ENCODE measurements around the gene IGLL5. TPM values are rescaled to one million over a fixed set of nuclear protein-coding genes. Genes with fewer than 3 reads are reported as not detected.

The IGLL5 gene
- total and polyA plus RNA-seq, 5 donors: 0.65 to 0.97 TPM; not detected in 3

DNA sequence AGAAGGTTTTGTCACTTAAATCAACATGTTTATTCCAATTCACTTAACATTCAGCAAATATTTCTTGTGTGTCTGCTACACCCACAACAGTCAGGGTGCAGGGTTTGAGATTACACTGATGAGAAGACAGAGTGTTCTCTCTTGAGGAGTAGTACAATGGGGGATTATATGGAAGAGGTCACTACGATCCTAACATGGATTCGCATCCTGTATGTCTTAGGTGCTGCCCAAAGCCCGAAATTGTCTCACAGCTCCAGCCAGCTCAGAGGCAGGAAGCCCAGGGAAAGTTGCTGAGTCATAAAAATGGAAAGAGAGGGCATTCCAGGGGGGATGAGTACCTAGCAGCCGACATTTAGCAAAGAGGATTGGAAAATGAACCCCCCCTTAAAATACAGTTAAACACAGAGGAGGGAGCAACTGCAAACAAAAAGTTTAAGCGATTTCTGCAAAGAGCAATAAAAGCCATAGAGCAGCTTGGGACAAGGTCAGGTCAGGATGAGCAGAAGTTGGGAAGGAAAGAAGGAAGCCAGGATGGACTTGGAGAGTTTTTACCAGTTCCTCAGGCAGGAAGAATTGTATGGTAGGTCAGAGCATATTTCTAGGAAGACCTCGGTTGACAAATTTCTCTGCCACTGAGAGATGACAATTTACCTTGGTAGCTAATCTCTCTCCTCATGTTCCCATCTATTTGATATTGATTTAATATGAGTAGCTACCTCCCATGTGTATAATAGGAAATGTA is 49.5 kb downstream of the IGLL5 start:
- Histone ChIP-seq H3K4me3 (ENCODE audit: low read length) (no peak overlapping the region), H3K9me3 (ENCODE audit: control insufficient read depth, low read length) (no peaks in the 10 kb centered on the region), H3K27ac (ENCODE audit: low read length) (no peak overlapping the region), H3K4me1 (ENCODE audit: control insufficient read depth, insufficient read depth, low read length) (no peaks in the 10 kb centered on the region), H3K27me3 (ENCODE audit: control insufficient read depth, insufficient read depth) (no peaks in the 10 kb centered on the region)
- DNase-seq (no peak), ATAC-seq (no peak)
- intact Hi-C loops (cut with DNase I): no loop called here
- 74% methylated on average over 6 of the region's 6 CpGs for WGBS

DNA sequence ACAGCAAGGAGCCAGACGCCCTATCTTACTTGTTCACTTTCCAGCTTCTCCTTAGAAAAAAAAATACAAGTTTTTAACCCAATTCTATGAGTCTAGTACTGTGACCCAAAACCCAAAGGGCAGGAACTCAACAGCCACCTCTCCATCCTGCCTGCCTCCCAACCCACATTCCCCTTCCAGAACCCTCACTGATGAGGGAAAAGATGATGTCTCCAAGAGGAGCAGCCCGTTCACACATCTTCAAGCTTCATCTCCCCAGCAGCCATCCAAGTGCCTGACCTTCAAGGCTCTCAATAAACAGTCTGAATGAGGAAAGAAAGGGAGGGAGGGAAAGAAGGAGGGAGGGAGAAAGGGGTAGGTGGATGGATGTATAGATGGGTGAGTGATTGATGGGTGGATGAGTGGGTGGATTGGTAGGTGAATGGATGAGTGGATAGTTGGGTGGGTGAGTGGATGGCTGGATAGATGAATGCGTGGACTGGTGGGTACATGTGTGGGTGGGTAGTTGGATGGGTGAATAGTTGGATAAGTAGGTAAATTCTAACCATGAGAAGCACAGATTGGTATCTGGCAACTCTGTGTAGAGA is 50.4 kb downstream of the IGLL5 start:
- WGBS: 83% methylated on average over 3 of the region's 3 CpGs
- H3K9me3 ChIP-seq (ENCODE audit: control insufficient read depth, low read length): no peaks in the 10 kb centered on the region
- no peak for DNase-seq
- H3K4me1 ChIP-seq (ENCODE audit: control insufficient read depth, insufficient read depth, low read length): no peaks in the 10 kb centered on the region
- no peaks in the 10 kb centered on the region for H3K27me3 ChIP-seq (ENCODE audit: control insufficient read depth, insufficient read depth)
- intact Hi-C loops (cut with DNase I): no loop called here
- H3K4me3 ChIP-seq (ENCODE audit: low read length): no peak overlapping the region
- no peak for ATAC-seq
- no peak overlapping the region for H3K27ac ChIP-seq (ENCODE audit: low read length)

DNA sequence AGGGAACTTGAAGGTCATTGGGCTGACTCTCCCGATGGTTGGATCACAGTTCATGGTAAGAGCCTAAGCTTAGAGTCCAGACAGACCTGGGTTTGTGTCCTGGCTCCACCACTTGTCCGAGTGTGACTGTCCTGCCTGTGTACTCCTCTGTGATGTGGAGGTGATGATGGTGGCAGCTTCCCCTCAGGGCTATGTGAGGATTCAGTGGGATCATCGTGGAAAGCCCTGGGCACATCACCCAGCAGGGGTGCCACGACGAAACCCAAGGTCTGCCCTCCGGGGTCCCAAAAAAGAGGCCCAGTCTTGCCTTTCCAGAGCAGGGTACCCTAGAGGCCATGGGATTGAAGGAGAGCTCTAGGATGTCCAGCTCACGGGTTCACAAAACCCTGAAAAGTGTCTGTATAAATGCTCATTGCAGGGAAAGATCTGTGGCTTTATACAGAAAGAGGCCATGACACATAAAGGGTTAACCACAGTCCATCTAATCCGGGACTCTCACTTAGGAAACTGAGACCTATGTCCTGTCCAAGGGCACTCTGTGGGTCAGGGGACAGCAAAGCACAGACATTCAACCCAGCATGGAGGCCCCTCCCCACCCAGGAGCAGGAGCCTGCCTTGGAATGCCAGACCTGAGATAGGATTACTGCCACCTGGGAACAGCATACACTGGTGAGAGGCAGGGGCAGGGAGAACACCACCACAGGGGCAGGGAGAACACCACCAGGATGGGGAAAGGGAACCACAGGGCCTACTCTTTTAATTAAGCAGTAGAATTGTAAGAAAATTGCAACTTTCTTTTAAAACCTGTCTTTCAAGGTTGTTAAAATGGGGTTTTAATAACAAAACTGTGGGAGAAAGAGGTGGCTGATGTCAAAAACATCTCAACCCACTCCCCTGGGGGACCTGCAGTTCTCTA is 51.3 kb downstream of the IGLL5 start:
- intact Hi-C loops (cut with DNase I): no loop called here
- Histone ChIP-seq H3K27me3 (ENCODE audit: control insufficient read depth, insufficient read depth) (no peaks in the 10 kb centered on the region), H3K27ac (ENCODE audit: low read length) (no peak overlapping the region), H3K4me1 (ENCODE audit: control insufficient read depth, insufficient read depth, low read length) (no peaks in the 10 kb centered on the region), H3K9me3 (ENCODE audit: control insufficient read depth, low read length) (no peaks in the 10 kb centered on the region), H3K4me3 (ENCODE audit: low read length) (no peak overlapping the region)
- no peak for DNase-seq
- 70% methylated on average over 8 of the region's 8 CpGs for WGBS
- no peak for ATAC-seq

DNA sequence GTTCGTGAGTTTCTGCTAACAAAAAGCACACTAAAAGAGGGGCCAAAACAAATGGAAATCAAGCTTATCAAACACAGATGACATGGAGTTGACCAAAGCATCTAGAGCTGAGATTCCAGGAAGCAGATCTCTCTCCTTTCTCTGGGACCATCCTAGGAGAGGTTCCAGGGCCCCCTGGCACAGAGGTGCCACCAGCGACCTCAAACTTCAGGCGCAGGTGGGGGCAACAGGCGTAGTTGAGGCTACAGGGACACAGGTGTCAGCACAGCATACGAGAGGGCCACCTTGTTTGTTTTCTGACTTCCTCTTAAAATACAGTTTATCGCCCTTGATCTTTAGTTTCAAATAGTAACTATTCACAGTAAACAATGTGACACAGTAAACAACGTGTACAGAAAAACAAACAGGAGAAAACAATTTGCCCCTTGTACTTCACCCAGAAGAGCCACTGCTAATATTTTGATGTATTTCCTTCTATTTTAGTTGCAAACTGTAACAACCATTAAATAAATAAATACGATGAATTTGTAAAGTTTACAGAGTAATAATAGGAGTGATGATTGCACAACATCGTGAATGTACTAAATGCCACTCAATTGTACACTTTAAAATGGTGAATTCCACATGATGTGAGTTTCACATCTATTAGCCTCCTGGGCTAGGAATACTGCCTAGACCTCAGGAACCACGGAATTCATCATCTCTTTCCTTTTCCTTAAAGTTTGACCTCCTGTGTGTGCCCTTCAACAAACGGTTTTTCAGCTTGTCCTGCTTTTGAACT is 52.2 kb downstream of the IGLL5 start:
- WGBS: 74% methylated on average over 11 of the region's 11 CpGs
- Histone ChIP-seq H3K4me1 (ENCODE audit: control insufficient read depth, insufficient read depth, low read length) (no peaks in the 10 kb centered on the region), H3K9me3 (ENCODE audit: control insufficient read depth, low read length) (no peaks in the 10 kb centered on the region), H3K27me3 (ENCODE audit: control insufficient read depth, insufficient read depth) (no peaks in the 10 kb centered on the region), H3K27ac (ENCODE audit: low read length) (no peak overlapping the region), H3K4me3 (ENCODE audit: low read length) (no peak overlapping the region)
- intact Hi-C loops (cut with DNase I): loop anchor here in 2 of 4 donors (10.0 kb wide), 2 partner anchors 55 to 85 kb away; partner anchors contain the start of gene IGLL5 (in 1 of the 2)
- DNase-seq (no peak), ATAC-seq (no peak)

DNA sequence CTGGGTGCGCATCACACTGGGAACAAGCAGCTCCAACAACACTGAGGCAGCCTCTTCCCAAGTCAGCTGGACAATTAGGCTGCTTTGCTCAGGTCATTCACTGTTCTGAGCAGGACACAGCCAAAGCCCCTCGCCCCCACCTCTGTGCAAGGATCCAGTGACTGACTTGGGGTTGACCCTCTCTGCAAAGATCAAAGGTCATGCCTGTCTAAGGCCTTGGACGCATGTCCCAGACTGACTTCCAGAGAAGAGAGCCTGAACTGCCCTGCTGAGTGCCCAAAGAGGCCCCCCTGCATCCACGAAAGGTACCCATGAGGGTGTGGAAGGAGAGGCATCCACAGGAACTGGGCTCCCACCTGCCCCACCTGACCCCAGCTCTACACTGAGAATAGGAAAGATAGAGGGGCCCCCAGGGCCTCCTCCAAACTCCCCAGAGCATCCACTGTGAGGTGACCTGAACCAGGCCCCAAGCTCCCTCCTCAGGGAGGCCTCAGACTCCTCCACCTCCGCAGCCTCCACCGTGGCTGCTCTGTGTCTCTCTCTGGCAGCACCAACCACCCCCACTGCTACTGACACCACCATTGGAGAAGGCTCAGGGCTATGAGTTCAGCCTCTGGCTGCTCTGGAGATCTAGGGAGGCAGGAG is 53.5 kb downstream of the IGLL5 start:
- no peak for DNase-seq

DNA sequence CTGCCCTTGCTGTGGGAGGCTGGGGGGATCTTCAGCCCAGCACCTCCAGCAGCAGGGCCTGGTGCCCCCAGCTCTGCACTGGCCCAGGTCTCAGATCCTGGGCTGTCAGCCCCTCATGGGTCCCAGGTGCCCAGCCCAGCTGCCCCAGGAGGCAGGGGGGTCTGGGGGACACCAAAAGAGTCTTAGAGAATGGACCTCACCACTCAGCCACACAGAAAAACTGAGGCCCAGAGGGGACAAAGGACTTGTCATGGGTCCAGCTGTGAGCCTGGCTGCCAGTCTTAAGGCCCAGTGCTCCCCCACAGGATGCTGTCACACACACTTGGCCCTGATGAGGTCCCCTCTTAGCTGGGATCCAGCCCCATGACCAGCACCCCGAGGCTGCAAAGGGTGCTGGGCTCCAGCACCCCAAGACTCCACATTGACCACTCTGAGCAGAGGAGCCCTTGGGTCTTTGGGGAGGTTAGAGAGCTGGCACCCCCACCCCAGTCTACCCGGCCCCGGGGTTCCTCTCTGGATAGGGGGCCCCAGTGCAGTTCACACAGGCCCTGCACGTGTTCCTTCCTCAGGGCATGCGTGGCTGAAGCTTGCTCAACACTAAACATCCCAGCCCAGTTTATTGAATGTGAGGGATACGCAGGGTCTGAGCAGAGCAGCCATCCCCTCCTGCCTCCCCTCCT is 54.4 kb downstream of the IGLL5 start:
- Histone ChIP-seq H3K4me3 (ENCODE audit: low read length) (no peak overlapping the region), H3K9me3 (ENCODE audit: control insufficient read depth, low read length) (no peaks in the 10 kb centered on the region), H3K27ac (ENCODE audit: low read length) (no peak overlapping the region), H3K4me1 (ENCODE audit: control insufficient read depth, insufficient read depth, low read length) (no peaks in the 10 kb centered on the region), H3K27me3 (ENCODE audit: control insufficient read depth, insufficient read depth) (no peaks in the 10 kb centered on the region)
- DNase-seq (no peak), ATAC-seq (peak in 1 of 2 donors; percentile 29)
- 82% methylated on average over 6 of the region's 6 CpGs for WGBS
- intact Hi-C loops (cut with DNase I): loop anchor here in 2 of 4 donors (10.0 kb wide), 2 partner anchors 57 to 87 kb away; partner anchors contain the start of gene IGLL5 (in 1 of the 2)

More for the DNA sequence above, 53.5 kb downstream of the IGLL5 start:
- H3K9me3 ChIP-seq (ENCODE audit: control insufficient read depth, low read length): no peaks in the 10 kb centered on the region
- no peak overlapping the region for H3K4me3 ChIP-seq (ENCODE audit: low read length)
- WGBS: 87% methylated on average over 6 of the region's 6 CpGs
- ATAC-seq: no peak
- no peaks in the 10 kb centered on the region for H3K27me3 ChIP-seq (ENCODE audit: control insufficient read depth, insufficient read depth)
- intact Hi-C loops (cut with DNase I): loop anchor here in 2 of 4 donors (10.0 kb wide), 2 partner anchors 56 to 86 kb away; partner anchors contain the start of gene IGLL5 (in 1 of the 2)
- no peak overlapping the region for H3K27ac ChIP-seq (ENCODE audit: low read length)
- H3K4me1 ChIP-seq (ENCODE audit: control insufficient read depth, insufficient read depth, low read length): no peaks in the 10 kb centered on the region

DNA sequence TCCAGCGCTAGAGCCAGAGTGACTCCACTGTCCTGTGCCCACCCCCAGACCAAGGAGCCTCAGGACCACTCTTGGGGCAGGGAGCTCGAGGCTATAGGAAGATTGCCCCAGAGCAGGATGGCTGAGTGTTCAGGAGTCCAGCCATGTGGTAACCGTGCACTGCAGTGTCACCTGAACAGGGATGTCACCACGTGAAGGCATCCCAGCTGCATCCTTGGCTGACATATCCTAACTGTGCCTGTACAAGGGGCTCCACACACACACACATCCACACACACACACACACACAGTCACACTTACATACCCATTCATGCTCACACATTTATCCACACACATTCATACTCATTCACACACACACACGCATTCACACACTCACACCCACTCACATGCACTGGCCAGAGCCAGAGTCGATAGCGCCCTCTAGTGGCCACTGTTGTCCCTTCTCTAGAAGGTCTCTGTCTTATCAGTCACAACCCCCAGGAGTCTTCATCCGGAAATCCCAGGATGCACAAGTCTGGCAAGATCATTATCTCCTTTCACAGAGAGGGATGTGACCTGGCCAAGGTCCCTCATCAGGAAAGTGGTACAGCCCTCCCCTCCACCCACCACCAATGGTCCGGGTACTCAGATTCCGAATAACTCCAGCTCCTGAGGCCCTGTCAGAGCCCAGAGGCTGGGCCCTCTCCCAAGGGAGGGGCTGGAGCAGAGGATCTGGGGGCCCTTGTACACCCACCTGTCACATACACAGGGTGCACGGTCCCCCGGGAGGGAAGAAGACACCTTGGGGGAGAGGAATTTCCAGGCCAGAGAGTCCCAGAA is 55.1 kb downstream of the IGLL5 start:
- no peak overlapping the region for H3K4me3 ChIP-seq (ENCODE audit: low read length)
- H3K27me3 ChIP-seq (ENCODE audit: control insufficient read depth, insufficient read depth): no peaks in the 10 kb centered on the region
- no peaks in the 10 kb centered on the region for H3K4me1 ChIP-seq (ENCODE audit: control insufficient read depth, insufficient read depth, low read length)
- DNase-seq: peak in 1 of 3 donors; percentile 55
- intact Hi-C loops (cut with DNase I): loop anchor here in 2 of 4 donors (10.0 kb wide), 2 partner anchors 58 to 88 kb away; partner anchors contain the start of gene IGLL5 (in 1 of the 2)
- peak; percentile 45 to 70 for ATAC-seq
- no peak overlapping the region for H3K27ac ChIP-seq (ENCODE audit: low read length)
- H3K9me3 ChIP-seq (ENCODE audit: control insufficient read depth, low read length): no peaks in the 10 kb centered on the region
- WGBS: 47% methylated on average over 12 of the region's 12 CpGs

DNA sequence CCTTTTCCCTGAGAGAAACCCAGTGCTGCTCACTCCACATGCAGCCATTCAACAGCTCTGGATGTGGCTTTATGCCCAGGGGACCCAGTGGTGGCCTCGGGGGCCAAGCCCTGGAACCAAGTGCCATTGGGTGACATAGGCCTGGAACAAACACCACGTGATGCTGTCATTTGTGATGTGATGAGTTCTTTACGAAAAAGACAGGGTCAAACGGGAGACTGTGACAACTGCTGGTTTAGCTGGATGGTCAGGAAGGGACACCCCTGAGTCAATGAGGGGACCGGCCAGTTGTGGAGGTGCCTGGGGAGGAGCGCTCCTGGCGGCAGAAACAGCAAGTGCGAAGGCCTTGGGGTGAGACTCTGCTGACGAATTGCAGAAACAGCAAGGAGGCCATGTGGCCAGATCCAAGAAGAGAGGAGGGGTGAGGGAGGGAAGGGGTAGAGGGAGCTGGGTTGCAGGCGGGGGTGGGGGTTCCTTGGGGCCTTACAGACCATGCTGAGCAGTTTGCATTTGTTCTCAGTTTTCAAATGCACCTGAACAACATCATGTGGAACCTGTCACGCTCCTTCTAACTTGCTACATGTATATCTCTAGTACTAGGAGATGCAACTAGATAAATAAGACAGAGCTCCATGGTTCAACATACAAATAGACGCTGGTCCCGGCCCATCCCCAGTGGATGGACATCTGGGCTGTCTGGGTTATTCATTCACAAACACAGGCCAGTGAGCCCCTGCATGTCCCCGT is 56.1 kb downstream of the IGLL5 start:
- WGBS: 77% methylated on average over 14 of the region's 14 CpGs
- no peak for DNase-seq
- H3K9me3 ChIP-seq (ENCODE audit: control insufficient read depth, low read length): no peaks in the 10 kb centered on the region
- no peak overlapping the region for H3K4me3 ChIP-seq (ENCODE audit: low read length)
- H3K27ac ChIP-seq (ENCODE audit: low read length): no peak overlapping the region
- intact Hi-C loops (cut with DNase I): loop anchor here in 2 of 4 donors (10.0 kb wide), 2 partner anchors 59 to 89 kb away; partner anchors contain the start of gene IGLL5 (in 1 of the 2)
- ATAC-seq: no peak
- no peaks in the 10 kb centered on the region for H3K4me1 ChIP-seq (ENCODE audit: control insufficient read depth, insufficient read depth, low read length)
- H3K27me3 ChIP-seq (ENCODE audit: control insufficient read depth, insufficient read depth): no peaks in the 10 kb centered on the region
